ENCODE data around the gene BMP3.

BMP3 gene, protein sequence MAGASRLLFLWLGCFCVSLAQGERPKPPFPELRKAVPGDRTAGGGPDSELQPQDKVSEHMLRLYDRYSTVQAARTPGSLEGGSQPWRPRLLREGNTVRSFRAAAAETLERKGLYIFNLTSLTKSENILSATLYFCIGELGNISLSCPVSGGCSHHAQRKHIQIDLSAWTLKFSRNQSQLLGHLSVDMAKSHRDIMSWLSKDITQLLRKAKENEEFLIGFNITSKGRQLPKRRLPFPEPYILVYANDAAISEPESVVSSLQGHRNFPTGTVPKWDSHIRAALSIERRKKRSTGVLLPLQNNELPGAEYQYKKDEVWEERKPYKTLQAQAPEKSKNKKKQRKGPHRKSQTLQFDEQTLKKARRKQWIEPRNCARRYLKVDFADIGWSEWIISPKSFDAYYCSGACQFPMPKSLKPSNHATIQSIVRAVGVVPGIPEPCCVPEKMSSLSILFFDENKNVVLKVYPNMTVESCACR

DNA sequence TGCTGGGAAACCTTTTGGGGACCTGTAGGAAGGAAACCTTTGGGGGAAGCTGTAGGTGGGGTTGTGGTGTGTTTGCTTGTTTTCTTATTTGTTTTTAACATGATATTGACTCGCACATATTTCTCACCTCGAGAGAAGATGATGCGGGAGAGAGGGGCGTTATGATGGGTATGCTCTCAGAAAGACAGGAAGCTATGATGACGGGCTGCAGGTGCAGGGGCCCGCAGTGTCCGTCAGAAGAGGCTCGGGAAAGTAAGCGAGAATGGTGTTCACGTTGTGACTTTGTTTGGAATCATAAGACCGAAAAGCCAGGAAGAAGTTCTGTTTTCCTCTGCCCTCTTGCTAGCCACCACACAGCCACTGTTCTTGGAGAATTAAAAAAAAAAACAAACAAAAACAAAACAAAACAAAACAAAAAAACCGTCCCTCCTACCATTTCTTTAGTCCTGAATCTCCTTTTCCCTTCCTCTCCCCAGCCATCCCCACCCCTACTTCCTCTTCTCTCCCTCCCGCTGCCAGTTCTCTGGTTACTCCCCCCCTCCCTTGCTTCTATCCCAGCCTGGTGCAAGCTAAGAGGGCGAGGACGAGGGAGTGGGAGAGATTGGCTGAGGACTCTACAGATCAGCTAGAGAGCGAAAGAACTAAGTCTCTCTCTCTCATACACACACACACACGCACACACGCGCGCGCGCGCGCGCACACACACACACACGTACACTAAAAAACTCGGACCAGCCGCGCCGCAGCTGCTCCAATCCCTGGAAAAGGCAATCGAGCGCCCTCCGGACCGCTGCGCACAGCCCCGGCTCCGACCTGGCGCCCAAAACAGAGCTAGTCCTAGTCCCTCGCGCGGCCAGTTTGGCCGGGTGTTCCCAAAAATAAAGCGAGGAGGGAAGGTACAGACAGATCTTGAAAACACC, at the start of gene BMP3:
Gene BMP3 (plus strand): TSS at position 648 of the 920 bp plus-strand sequence. CDS start 577 bp downstream, outside the sequence.
- TF ChIP-seq, protein P1, sequence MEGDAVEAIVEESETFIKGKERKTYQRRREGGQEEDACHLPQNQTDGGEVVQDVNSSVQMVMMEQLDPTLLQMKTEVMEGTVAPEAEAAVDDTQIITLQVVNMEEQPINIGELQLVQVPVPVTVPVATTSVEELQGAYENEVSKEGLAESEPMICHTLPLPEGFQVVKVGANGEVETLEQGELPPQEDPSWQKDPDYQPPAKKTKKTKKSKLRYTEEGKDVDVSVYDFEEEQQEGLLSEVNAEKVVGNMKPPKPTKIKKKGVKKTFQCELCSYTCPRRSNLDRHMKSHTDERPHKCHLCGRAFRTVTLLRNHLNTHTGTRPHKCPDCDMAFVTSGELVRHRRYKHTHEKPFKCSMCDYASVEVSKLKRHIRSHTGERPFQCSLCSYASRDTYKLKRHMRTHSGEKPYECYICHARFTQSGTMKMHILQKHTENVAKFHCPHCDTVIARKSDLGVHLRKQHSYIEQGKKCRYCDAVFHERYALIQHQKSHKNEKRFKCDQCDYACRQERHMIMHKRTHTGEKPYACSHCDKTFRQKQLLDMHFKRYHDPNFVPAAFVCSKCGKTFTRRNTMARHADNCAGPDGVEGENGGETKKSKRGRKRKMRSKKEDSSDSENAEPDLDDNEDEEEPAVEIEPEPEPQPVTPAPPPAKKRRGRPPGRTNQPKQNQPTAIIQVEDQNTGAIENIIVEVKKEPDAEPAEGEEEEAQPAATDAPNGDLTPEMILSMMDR (IDR thresholded peaks at IDR 0.05; ENCODE audit: low read depth, low read length, missing control alignments): no peak
- in situ Hi-C loops (cut with HindIII; ENCODE audit: low sequenced_read_pairs): loop anchor here (10.0 to 25.0 kb wide), 2 partner anchors 668 to 816 kb away; no protein-coding TSS in a partner anchor
- DNase-seq (ENCODE audit: low read depth): no peak
- H3K4me3 ChIP-seq (ENCODE audit: low read depth, low read length): peak within 1 kb of the TSS; percentile 51

GRCh38 chr4:80986011-80986410, 44.5 kb upstream of the BMP3 start:
- no peak for DNase-seq (ENCODE audit: low read depth)
- H3K4me3 ChIP-seq (ENCODE audit: low read depth, low read length): no peak overlapping the region
- TF ChIP-seq, protein P1 (IDR thresholded peaks at IDR 0.05; ENCODE audit: low read depth, low read length, missing control alignments): no peak
- in situ Hi-C loops (cut with HindIII; ENCODE audit: low sequenced_read_pairs): no loop called here

GRCh38 chr4:80989921-80990544, 40.5 kb upstream of the BMP3 start:
- in situ Hi-C loops (cut with HindIII; ENCODE audit: low sequenced_read_pairs): no loop called here
- peak; percentile 67 for DNase-seq (ENCODE audit: low read depth)
- H3K4me3 ChIP-seq (ENCODE audit: low read depth, low read length): no peak overlapping the region
- TF ChIP-seq, protein P1 (IDR thresholded peaks at IDR 0.05; ENCODE audit: low read depth, low read length, missing control alignments): peak; percentile 67

GRCh38 chr4:80990851-80991250, 39.7 kb upstream of the BMP3 start:
- DNase-seq (ENCODE audit: low read depth): no peak
- in situ Hi-C loops (cut with HindIII; ENCODE audit: low sequenced_read_pairs): no loop called here
- TF ChIP-seq, protein P1 (IDR thresholded peaks at IDR 0.05; ENCODE audit: low read depth, low read length, missing control alignments): no peak
- no peak overlapping the region for H3K4me3 ChIP-seq (ENCODE audit: low read depth, low read length)

DNA sequence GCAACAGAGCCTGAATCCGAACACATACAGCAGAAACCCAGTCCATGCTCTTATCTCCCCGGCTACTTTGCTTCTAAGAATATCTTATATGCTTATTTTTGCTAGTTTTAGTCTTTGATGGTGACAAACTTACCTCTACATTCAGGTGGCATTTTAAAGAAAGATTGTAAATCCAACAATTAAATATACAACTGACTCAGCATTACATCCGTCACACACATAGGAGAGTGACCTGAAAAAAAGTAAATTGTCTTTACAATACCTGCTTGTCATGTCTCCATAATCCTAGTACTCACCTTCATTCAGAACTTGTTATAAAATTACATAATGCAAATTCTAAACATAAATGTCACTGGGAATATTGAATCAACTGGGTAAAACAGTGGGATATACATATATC, 30.6 kb upstream of the BMP3 start:
- TF ChIP-seq, protein P1 (IDR thresholded peaks at IDR 0.05; ENCODE audit: low read depth, low read length, missing control alignments): no peak
- in situ Hi-C loops (cut with HindIII; ENCODE audit: low sequenced_read_pairs): no loop called here
- DNase-seq (ENCODE audit: low read depth): no peak
- no peak overlapping the region for H3K4me3 ChIP-seq (ENCODE audit: low read depth, low read length)

- in situ Hi-C loops (cut with HindIII; ENCODE audit: low sequenced_read_pairs): no loop called here
- TF ChIP-seq, protein P1 (IDR thresholded peaks at IDR 0.05; ENCODE audit: low read depth, low read length, missing control alignments): no peak
- H3K4me3 ChIP-seq (ENCODE audit: low read depth, low read length): no peak overlapping the region
- DNase-seq (ENCODE audit: low read depth): no peak
These were observed 26.9 kb upstream of the BMP3 start for GRCh38 chr4:81003597-81004111.

Data from astrocyte of the cerebellum (primary cell).